Neural cell (in vitro differentiated cells): ENCODE data around the gene GPR183. TPM values are rescaled to one million over a fixed set of nuclear protein-coding genes. Genes with fewer than 3 reads are reported as not detected.

Experiments used
- H2AFZ ChIP-seq: fragments of 200-600, 300-800 bp; sonication (generic), shearing (Covaris generic); 2 replicates; pipeline ENCODE4 v1.6.0; 2014; ENCODE audit warnings: low read depth, mild to moderate bottlenecking, antibody characterized with exemption, low read length, moderate library complexity
- H3F3A ChIP-seq: fragments of 200-600 bp; shearing (Covaris generic); 2 replicates; pipeline ENCODE4 v1.6.1; 2016; ENCODE audit warnings: mild to moderate bottlenecking, moderate library complexity, mixed read lengths, antibody characterized with exemption, low read length; ENCODE audit not compliant: insufficient read depth, poor library complexity, severe bottlenecking
- H3K27ac ChIP-seq: fragments of 200-600, 300-800 bp; sonication (generic), shearing (Covaris generic); 2 replicates; pipeline ENCODE4 v1.5.1; 2014; ENCODE audit warnings: mild to moderate bottlenecking, low read length, moderate library complexity
- H3K27me3 ChIP-seq: fragments of 300-800, 200-600 bp; sonication (generic), shearing (Covaris generic); 2 replicates; pipeline ENCODE4 v1.6.0; 2014; ENCODE audit warnings: mild to moderate bottlenecking, low read depth, low read length, moderate library complexity; ENCODE audit not compliant: insufficient read depth
- H3K36me3 ChIP-seq: fragments of 300-800, 200-600 bp; sonication (generic), shearing (Covaris generic); 2 replicates; pipeline ENCODE4 v1.5.1; 2014; ENCODE audit warnings: mild to moderate bottlenecking, antibody characterized with exemption, low read length, moderate library complexity; ENCODE audit not compliant: insufficient read depth
- H3K4me2 ChIP-seq: fragments of 300-800, 200-600 bp; sonication (generic), shearing (Covaris generic); 2 replicates; pipeline ENCODE4 v1.6.0; 2014; ENCODE audit warnings: mild to moderate bottlenecking, low read length
- H3K4me3 ChIP-seq: fragments of 300-800, 200-600 bp; sonication (generic), shearing (Covaris generic); 2 replicates; pipeline ENCODE4 v1.5.1; 2014; ENCODE audit warnings: mild to moderate bottlenecking, low read length, moderate library complexity
- H3K79me2 ChIP-seq: fragments of 200-600 bp; shearing (Covaris generic); replicated peaks from 2 replicates; pipeline ENCODE4 v1.6.0; 2014; ENCODE audit warnings: mild to moderate bottlenecking, low read length, moderate library complexity; ENCODE audit not compliant: insufficient read depth
- H3K9ac ChIP-seq: fragments of 300-800, 200-600 bp; sonication (generic), shearing (Covaris generic); 2 replicates; pipeline ENCODE4 v1.6.1; 2016; ENCODE audit warnings: mild to moderate bottlenecking, low read length, mixed read lengths
- H3K9me2 ChIP-seq: fragments of 200-600 bp; shearing (Covaris generic); 2 replicates; pipeline ENCODE4 v1.6.1; 2016; ENCODE audit warnings: mild to moderate bottlenecking, low read length, mixed read lengths; ENCODE audit not compliant: insufficient read depth
- H3K9me3 ChIP-seq: fragments of 200-600, 300-800 bp; sonication (generic), shearing (Covaris generic); 2 replicates; pipeline ENCODE4 v1.6.1; 2016; ENCODE audit warnings: mild to moderate bottlenecking, mixed run types, low read length, moderate library complexity, mixed read lengths
- H4K20me1 ChIP-seq: fragments of 200-600 bp; shearing (Covaris generic); 2 replicates; pipeline ENCODE4 v1.6.1; 2016; ENCODE audit warnings: mild to moderate bottlenecking, mixed run types; ENCODE audit not compliant: insufficient read depth
- EP300 ChIP-seq: fragments of 450-650 bp; conservative IDR thresholded peaks from 2 replicates; pipeline ENCODE4 v1.6.1; 2014; ENCODE audit warnings: antibody characterized with exemption, mild to moderate bottlenecking, moderate library complexity; ENCODE audit not compliant: poor library complexity, severe bottlenecking
- EZH2 ChIP-seq: fragments of 200-600, 300-800 bp; shearing (Covaris generic), sonication (generic); IDR thresholded peaks from 2 replicates; pipeline ENCODE4 v1.6.1; 2014; ENCODE audit warnings: antibody characterized with exemption, low read length, borderline replicate concordance, mild to moderate bottlenecking; ENCODE audit not compliant: insufficient read depth, poor library complexity, severe bottlenecking
- MXI1 ChIP-seq: fragments of 450-650 bp; conservative IDR thresholded peaks from 2 replicates; pipeline ENCODE4 v1.6.1; 2014; ENCODE audit warnings: antibody characterized with exemption, mild to moderate bottlenecking; ENCODE audit not compliant: poor library complexity, severe bottlenecking
- POLR2AphosphoS5 ChIP-seq: IDR thresholded peaks from 2 replicates; pipeline ENCODE4 v1.6.1; 2012
- RAD21 ChIP-seq: fragments of 450-650 bp; conservative IDR thresholded peaks from 2 replicates; pipeline ENCODE4 v1.6.1; 2014; ENCODE audit warnings: antibody characterized with exemption, mild to moderate bottlenecking, moderate library complexity
- SMC3 ChIP-seq: fragments of 450-650 bp; conservative IDR thresholded peaks from 2 replicates; pipeline ENCODE4 v1.6.1; 2014; ENCODE audit warnings: antibody characterized with exemption, mild to moderate bottlenecking, moderate library complexity; ENCODE audit not compliant: poor library complexity
- TAF1 ChIP-seq: IDR thresholded peaks from 2 replicates; pipeline ENCODE4 v1.6.1; 2012; ENCODE audit warnings: low read depth
- polyA plus RNA-seq: library from polyadenylated mRNA; depleted of rRNA; stranded (reverse); fragments of >200 nt; gene quantifications from 2 replicates; pipeline ENCODE4 v1.2.3, GENCODE V29; 2014
- TF ChIP-seq, protein P1 (sequence below): IDR thresholded peaks from 2 replicates; pipeline ENCODE4 v1.6.1; 2012; ENCODE audit warnings: borderline replicate concordance
- TF ChIP-seq, protein P2 (sequence below): fragments of 450-650 bp; IDR thresholded peaks from 2 replicates; pipeline ENCODE4 v1.5.1; 2014; ENCODE audit warnings: antibody characterized with exemption, mild to moderate bottlenecking, moderate library complexity; ENCODE audit not compliant: poor library complexity, severe bottlenecking

Gene GPR183
- polyA plus RNA-seq, 1 donor from 2014 or later = not detected

DNA sequence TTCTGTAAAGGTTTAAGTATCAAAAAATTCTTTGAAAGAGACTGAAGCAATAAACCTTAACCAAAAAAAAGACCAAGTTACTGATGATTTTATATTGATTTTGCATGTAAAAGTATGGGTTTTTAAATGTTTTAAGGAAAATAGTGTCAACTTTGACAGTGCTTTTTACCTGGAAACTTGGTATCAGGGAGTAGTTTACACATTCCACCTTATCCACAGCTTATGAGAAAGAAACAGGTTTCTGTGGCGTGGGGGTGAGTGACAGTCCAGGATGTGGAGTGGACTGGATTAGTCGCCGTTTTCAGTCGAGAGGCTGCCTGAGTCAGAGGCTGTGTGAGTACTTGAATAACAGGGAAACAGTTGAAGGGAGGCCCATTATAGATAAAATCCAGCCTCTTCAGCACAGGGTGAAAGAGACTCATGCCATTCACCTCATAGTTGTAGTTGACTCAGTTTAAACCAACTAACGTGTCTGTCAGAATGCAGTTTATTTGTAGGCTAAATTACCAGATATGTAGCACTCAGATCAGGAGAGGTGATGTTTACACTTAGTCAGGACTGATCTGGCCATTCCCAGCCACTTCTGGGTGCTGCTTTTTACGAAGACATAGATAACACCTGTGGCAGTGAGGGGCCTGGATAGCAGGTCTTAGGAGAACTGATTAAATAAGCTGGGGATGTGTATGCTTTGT, 595 bp upstream of the GPR183 start:
- no peak overlapping the region for H2AFZ ChIP-seq
- no peak overlapping the region for H3K9ac ChIP-seq
- no peak overlapping the region for H3K4me3 ChIP-seq
- no peaks in the 10 kb centered on the region for H3F3A ChIP-seq
- H3K9me2 ChIP-seq = no peaks in the 10 kb centered on the region
- no peaks in the 10 kb centered on the region for H3K9me3 ChIP-seq
- H3K27me3 ChIP-seq = no peaks in the 10 kb centered on the region
- H3K79me2 ChIP-seq = no peaks in the 10 kb centered on the region
- H3K4me2 ChIP-seq = no peak overlapping the region
- no peak overlapping the region for H3K27ac ChIP-seq
- TF ChIP-seq SMC3 = no peak
- no peak for TF ChIP-seq EP300
- TF ChIP-seq MXI1 = no peak
- TF ChIP-seq, protein P1, sequence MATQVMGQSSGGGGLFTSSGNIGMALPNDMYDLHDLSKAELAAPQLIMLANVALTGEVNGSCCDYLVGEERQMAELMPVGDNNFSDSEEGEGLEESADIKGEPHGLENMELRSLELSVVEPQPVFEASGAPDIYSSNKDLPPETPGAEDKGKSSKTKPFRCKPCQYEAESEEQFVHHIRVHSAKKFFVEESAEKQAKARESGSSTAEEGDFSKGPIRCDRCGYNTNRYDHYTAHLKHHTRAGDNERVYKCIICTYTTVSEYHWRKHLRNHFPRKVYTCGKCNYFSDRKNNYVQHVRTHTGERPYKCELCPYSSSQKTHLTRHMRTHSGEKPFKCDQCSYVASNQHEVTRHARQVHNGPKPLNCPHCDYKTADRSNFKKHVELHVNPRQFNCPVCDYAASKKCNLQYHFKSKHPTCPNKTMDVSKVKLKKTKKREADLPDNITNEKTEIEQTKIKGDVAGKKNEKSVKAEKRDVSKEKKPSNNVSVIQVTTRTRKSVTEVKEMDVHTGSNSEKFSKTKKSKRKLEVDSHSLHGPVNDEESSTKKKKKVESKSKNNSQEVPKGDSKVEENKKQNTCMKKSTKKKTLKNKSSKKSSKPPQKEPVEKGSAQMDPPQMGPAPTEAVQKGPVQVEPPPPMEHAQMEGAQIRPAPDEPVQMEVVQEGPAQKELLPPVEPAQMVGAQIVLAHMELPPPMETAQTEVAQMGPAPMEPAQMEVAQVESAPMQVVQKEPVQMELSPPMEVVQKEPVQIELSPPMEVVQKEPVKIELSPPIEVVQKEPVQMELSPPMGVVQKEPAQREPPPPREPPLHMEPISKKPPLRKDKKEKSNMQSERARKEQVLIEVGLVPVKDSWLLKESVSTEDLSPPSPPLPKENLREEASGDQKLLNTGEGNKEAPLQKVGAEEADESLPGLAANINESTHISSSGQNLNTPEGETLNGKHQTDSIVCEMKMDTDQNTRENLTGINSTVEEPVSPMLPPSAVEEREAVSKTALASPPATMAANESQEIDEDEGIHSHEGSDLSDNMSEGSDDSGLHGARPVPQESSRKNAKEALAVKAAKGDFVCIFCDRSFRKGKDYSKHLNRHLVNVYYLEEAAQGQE = no peak
- no peak for TF ChIP-seq RAD21
- TF ChIP-seq EZH2 = no peak
- TF ChIP-seq TAF1 = no peak
- TF ChIP-seq, protein P2, sequence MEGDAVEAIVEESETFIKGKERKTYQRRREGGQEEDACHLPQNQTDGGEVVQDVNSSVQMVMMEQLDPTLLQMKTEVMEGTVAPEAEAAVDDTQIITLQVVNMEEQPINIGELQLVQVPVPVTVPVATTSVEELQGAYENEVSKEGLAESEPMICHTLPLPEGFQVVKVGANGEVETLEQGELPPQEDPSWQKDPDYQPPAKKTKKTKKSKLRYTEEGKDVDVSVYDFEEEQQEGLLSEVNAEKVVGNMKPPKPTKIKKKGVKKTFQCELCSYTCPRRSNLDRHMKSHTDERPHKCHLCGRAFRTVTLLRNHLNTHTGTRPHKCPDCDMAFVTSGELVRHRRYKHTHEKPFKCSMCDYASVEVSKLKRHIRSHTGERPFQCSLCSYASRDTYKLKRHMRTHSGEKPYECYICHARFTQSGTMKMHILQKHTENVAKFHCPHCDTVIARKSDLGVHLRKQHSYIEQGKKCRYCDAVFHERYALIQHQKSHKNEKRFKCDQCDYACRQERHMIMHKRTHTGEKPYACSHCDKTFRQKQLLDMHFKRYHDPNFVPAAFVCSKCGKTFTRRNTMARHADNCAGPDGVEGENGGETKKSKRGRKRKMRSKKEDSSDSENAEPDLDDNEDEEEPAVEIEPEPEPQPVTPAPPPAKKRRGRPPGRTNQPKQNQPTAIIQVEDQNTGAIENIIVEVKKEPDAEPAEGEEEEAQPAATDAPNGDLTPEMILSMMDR = no peak
- no peak for TF ChIP-seq POLR2AphosphoS5
- no peaks in the 10 kb centered on the region for H4K20me1 ChIP-seq
- H3K36me3 ChIP-seq = no peaks in the 10 kb centered on the region

DNA sequence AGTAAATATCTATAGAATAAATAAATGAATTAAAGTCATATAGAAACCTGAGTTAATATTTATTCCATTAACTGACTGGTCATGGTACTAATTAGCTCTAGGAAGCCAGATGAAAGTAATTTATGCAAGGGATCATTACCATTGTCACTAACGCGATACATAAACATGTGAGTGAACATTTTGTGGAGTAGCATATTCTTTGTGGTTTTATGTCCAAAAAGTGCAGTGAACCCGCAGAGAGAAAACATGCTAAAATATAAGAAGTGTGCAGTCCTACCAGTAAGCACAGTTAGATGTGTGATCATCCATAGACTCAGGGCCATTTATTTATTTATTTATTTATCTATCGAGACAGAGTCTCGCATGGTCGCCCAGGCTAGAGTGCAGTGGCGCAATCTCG, 1.6 kb downstream of the GPR183 start:
- Histone ChIP-seq H3K9me3 (no peaks in the 10 kb centered on the region), H3K79me2 (no peaks in the 10 kb centered on the region), H3K9ac (no peak overlapping the region), H4K20me1 (no peaks in the 10 kb centered on the region), H3K4me3 (no peak overlapping the region), H2AFZ (no peak overlapping the region), H3K27me3 (no peaks in the 10 kb centered on the region), H3F3A (no peaks in the 10 kb centered on the region), H3K4me2 (no peak overlapping the region), H3K36me3 (no peaks in the 10 kb centered on the region), H3K9me2 (no peaks in the 10 kb centered on the region), H3K27ac (no peak overlapping the region)
- TF ChIP-seq, protein P1 = no peak
- TF ChIP-seq SMC3 (no peak), RAD21 (no peak), TAF1 (no peak), EP300 (no peak), POLR2AphosphoS5 (no peak), MXI1 (no peak), EZH2 (no peak)
- TF ChIP-seq, protein P2 = no peak
